NCI-H2196 (cell line): Measurements from ENCODE around the gene DES.

Experiments
- DNase-seq: peaks from one replicate; lab custom pipeline; 2025; ENCODE audit not compliant: unreplicated experiment; lab: John Stamatoyannopoulos, UW

The DES gene

DNA sequence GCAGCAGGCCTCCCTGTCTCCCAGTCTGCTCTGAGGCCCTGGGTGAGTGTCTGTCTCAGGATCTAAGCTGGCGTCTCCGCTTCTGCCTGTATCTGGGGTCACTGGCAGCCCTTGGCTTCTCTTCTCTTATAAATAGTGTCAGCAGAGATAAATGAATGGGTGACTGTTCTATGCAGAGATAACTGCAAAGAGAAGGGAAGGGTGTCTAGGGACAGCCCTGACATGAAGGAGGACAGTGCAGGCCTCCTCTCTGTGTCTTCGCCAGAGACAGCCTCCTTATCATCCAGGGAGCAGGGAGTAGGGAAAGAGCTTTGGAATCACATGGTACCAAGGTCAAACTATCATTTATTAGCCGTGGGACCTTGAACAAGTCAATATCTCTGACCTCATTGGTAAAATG is 52.3 kb downstream of the DES start:
- no peak for DNase-seq

DNA sequence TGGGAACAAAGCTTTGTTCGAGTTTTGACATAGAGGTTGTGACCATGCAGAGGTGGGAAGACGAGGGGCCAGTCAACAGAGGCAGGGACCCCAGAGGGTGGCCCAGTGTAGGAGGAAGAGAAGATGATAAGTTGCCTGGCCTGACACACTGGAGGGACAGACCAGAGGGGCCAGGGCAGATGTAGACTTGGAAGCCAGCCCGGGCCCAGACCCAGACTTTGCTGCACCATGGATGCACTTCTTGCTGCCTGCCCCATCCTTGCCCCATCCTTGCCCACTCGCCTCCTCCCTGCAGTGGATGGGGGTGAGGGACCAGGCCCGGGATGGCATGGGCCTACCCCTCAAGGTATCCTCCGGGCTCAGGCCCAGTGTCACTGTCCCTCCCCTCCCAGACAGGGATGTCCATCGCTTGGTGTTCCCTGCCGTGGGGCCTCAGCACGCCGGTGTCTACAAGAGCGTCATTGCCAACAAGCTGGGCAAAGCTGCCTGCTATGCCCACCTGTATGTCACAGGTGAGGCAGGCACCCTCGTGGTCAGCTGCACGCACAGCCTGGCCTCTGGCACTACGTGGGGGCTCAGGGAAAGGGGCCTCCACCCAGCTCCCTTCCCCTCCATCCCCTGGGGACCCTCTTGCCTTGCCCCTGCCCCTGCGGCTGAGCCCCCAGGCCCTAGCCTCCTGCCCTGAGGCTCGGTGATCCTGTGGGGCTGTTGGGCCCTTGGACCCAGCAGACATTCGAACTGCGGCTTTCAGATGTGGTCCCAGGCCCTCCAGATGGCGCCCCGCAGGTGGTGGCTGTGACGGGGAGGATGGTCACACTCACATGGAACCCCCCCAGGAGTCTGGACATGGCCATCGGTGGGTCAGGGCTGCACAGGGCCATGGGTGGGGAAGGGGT is 53.5 kb downstream of the DES start:
- no peak for DNase-seq

DNA sequence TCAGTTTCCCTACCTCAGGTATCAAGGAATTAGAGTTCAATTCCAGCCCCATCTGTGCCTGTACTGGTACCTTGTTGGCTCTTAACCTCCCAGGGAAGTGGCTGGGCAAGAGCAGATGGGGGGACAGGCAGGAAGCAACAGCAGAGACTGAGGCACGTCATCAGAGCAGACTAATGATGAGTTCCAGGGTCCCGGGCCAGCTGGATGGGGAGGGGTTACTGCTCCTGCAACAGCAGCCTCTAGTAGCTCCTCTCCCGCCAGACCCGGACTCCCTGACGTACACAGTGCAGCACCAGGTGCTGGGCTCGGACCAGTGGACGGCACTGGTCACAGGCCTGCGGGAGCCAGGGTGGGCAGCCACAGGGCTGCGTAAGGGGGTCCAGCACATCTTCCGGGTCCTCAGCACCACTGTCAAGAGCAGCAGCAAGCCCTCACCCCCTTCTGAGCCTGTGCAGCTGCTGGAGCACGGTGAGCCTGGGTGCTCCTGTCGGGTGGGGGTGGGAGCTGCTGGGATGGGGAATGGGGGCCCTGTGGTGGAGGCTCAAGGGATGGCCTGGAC is 54.5 kb downstream of the DES start:
- DNase-seq = no peak

DNA sequence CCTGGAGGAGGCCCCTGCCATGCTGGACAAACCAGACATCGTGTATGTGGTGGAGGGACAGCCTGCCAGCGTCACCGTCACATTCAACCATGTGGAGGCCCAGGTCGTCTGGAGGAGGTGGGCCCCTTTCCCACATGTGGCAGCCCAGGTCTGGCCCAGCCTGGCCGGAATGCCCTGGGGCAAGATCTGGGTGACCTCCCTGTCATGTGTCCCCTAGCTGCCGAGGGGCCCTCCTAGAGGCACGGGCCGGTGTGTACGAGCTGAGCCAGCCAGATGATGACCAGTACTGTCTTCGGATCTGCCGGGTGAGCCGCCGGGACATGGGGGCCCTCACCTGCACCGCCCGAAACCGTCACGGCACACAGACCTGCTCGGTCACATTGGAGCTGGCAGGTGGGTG is 55.3 kb downstream of the DES start:
- no peak for DNase-seq

DNA sequence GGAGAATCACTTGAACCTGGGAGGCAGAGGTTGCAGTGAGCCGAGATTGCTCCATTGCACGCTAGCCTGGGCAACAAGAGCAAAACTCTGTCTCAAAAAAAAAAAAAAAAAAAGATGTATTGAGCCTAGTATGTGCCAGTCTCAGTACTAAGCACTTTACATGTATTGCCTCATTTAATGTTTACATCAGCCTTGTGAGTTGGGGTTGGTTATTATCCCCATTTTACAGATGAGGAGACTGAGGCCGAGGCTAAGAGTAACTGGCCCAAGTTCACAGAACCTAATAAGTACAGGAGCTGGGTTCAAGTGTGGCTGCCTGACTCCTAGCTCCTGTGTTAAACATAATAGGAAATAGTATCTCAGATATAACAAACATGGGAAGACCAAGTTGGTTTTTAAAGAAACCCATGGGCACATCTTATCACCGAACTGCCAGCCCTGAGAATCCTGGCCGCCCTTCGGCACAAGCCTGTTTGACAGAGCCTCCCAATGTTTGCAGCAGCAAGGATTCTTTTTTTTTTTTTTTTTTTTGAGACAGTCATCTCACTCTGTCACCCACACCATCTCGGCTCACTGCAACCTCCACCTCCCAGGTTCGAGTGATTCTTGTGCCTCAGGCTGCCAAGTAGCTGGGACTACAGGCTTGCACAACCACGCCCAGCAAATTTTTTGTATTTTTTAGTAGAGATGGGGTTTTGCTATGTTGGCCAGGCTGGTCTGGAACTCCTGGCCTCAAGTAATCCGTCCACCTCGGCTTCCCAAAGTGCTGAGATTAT is 56.3 kb downstream of the DES start:
- DNase-seq = no peak

DNA sequence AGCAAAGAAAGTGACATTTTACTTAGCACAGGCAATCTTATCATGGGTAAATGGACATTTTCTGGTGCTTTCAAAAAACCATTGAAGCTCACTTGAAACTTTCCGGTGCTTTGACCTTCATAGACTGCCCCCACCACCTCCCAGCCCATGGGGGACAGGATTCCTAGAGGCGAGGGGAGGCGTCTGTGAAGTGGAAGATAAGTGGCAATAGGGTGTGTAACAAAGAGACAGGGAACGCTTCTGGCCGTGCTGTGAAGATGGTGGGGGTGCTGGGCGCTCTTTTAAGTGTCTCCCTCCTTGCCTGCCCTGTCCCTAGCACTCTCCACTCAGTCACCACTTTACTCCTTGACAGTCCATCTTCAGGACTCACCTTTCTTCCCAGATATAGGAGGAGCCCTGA is 57.1 kb downstream of the DES start:
- DNase-seq = no peak

DNA sequence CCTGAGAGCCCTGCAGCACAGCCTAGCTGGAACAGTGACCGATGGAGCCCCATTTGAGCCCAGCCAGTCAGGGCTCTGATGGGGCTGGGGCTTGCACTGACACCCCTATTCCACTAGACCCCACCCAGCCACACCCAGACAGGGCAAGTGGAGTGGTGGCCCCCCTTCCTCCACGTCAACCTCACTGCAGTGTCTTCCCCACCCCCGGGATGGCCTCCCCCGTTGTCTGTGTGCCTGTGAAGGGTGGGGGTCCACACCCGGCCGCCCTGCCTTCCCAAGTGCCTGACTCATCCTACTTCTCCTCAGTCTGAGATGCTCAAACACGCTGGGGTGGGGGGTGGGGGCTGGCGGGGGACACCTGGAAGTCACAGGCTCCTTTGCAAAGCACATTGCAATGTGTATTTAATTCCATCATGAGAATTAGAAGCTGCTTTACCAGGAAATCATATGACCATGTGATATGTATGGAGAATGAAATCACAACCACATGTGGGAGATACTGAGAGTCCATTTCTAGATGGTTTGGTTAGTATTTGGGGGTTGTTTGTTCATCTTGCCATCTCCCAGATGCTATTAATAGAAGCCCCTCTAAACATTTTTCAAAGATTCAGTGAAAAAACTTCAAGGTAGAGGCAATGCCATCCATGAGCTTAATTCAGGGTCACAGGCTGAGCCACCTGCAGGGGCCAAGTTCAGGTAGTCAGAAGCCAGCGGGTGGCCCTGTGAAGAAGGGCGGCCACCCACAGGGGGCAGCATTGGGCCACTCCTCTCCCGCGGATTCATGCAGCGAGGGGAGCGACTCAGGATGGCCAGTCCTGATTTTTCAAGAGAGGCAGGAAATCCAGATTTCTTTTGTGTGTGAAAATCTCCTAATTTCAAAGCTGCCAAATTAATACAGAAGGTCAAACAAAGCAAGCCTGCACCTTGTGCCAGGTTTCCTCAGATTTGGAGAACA is 57.8 kb downstream of the DES start:
- DNase-seq = peak; percentile 27
